Measurements from ENCODE around the gene TTC9C.

TTC9C gene

DNA sequence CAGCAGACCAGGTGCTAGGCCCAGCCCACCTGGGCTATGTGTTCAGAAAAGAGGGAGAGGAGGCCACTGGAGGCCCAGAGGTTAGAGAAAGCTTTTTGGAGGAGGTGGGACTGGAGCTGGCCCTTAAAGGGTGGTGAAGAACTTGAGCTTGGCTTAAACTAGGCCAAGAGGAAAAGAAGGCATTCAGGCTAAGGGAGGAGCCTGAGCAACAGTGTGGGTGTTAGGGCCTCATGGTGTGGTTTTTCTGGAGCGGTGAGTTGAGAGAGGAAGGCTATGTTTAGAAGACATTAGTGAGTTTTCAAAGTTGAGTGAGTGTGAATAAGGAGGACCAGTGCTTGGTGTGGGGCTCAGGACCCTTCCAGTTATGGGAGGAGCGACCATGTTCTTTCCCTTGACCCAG is 49.1 kb downstream of the TTC9C start:
- no peak for TF ChIP-seq NFIC (IDR thresholded peaks at IDR 0.05)
- TF ChIP-seq YY1 (IDR thresholded peaks at IDR 0.05; ENCODE audit: low read depth) = no peak
- no peak for TF ChIP-seq EP300 (IDR thresholded peaks at IDR 0.05; ENCODE audit: borderline replicate concordance)
- TF ChIP-seq, protein P1, sequence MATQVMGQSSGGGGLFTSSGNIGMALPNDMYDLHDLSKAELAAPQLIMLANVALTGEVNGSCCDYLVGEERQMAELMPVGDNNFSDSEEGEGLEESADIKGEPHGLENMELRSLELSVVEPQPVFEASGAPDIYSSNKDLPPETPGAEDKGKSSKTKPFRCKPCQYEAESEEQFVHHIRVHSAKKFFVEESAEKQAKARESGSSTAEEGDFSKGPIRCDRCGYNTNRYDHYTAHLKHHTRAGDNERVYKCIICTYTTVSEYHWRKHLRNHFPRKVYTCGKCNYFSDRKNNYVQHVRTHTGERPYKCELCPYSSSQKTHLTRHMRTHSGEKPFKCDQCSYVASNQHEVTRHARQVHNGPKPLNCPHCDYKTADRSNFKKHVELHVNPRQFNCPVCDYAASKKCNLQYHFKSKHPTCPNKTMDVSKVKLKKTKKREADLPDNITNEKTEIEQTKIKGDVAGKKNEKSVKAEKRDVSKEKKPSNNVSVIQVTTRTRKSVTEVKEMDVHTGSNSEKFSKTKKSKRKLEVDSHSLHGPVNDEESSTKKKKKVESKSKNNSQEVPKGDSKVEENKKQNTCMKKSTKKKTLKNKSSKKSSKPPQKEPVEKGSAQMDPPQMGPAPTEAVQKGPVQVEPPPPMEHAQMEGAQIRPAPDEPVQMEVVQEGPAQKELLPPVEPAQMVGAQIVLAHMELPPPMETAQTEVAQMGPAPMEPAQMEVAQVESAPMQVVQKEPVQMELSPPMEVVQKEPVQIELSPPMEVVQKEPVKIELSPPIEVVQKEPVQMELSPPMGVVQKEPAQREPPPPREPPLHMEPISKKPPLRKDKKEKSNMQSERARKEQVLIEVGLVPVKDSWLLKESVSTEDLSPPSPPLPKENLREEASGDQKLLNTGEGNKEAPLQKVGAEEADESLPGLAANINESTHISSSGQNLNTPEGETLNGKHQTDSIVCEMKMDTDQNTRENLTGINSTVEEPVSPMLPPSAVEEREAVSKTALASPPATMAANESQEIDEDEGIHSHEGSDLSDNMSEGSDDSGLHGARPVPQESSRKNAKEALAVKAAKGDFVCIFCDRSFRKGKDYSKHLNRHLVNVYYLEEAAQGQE (IDR thresholded peaks at IDR 0.05; ENCODE audit: low read depth) = no peak

DNA sequence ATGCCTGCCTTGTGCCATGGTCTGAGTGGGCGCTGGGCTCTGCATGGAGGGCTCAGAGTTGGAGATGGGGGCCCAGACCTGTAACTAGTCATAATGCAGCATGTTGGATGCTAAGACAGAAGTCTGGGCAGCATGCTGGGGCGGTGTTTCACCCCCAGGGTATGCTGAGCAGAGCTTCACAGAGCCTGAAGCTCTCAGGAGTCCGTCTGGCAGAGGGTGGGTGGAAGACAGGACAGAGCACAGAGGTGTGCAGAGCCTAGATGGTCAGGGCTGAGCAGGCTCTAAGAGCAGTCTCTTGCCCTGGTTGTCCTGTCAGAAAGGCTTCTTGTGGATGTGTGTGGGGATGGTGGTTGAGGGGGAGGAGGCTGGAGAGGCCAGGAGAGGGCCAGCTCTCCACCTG is 50.2 kb downstream of the TTC9C start:
- TF ChIP-seq TAF1 (IDR thresholded peaks at IDR 0.05; ENCODE audit: low read depth) (no peak), EP300 (IDR thresholded peaks at IDR 0.05; ENCODE audit: borderline replicate concordance) (no peak), RAD21 (IDR thresholded peaks at IDR 0.05; ENCODE audit: low read depth) (no peak), TEAD4 (IDR thresholded peaks at IDR 0.05) (no peak), CREB1 (IDR thresholded peaks at IDR 0.05; ENCODE audit: low read depth) (no peak), ZBTB7A (IDR thresholded peaks at IDR 0.05; ENCODE audit: low read depth) (no peak), FOXM1 (IDR thresholded peaks at IDR 0.05; ENCODE audit: borderline replicate concordance, low read depth) (no peak), EGR1 (IDR thresholded peaks at IDR 0.05) (no peak), YY1 (IDR thresholded peaks at IDR 0.05; ENCODE audit: low read depth) (no peak), TCF12 (IDR thresholded peaks at IDR 0.05; ENCODE audit: low read depth) (no peak), NFIC (IDR thresholded peaks at IDR 0.05) (no peak), CEBPB (IDR thresholded peaks at IDR 0.05) (no peak)
- TF ChIP-seq, protein P1 (IDR thresholded peaks at IDR 0.05; ENCODE audit: low read depth) = no peak
- TF ChIP-seq, protein P2, sequence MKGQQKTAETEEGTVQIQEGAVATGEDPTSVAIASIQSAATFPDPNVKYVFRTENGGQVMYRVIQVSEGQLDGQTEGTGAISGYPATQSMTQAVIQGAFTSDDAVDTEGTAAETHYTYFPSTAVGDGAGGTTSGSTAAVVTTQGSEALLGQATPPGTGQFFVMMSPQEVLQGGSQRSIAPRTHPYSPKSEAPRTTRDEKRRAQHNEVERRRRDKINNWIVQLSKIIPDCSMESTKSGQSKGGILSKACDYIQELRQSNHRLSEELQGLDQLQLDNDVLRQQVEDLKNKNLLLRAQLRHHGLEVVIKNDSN (IDR thresholded peaks at IDR 0.05) = no peak
- TF ChIP-seq, protein P3, sequence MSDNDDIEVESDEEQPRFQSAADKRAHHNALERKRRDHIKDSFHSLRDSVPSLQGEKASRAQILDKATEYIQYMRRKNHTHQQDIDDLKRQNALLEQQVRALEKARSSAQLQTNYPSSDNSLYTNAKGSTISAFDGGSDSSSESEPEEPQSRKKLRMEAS (IDR thresholded peaks at IDR 0.05) = no peak

DNA sequence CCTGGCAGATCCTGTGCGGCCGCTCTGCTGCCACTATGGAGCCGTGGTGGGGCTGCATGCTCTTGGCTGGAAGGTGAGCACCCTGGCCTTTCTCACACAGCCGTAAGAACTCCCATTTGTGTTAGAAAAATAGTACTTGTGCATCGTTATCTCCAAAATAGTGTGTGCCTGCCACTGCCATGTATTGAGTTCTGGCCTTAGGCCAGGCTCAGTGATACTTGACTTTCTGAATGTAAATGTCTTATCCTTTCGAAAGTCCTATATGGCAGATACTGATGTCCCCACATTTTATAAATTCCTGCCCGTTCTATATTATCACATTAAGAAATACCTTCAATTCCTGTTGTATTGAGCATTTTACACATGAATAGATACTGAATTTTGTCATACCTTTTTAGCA is 54.5 kb downstream of the TTC9C start:
- TF ChIP-seq YY1 (IDR thresholded peaks at IDR 0.05; ENCODE audit: low read depth) = no peak
- no peak for TF ChIP-seq NFIC (IDR thresholded peaks at IDR 0.05)
- TF ChIP-seq, protein P2 (IDR thresholded peaks at IDR 0.05) = no peak
- no peak for TF ChIP-seq ZBTB7A (IDR thresholded peaks at IDR 0.05; ENCODE audit: low read depth)
- no peak for TF ChIP-seq TEAD4 (IDR thresholded peaks at IDR 0.05)
- TF ChIP-seq TCF12 (IDR thresholded peaks at IDR 0.05; ENCODE audit: low read depth) = no peak
- TF ChIP-seq, protein P1 (IDR thresholded peaks at IDR 0.05; ENCODE audit: low read depth) = no peak
- TF ChIP-seq, protein P3 (IDR thresholded peaks at IDR 0.05) = no peak
- TF ChIP-seq CEBPB (IDR thresholded peaks at IDR 0.05) = no peak
- no peak for TF ChIP-seq EP300 (IDR thresholded peaks at IDR 0.05; ENCODE audit: borderline replicate concordance)
- TF ChIP-seq EGR1 (IDR thresholded peaks at IDR 0.05) = no peak
- TF ChIP-seq TAF1 (IDR thresholded peaks at IDR 0.05; ENCODE audit: low read depth) = no peak
- TF ChIP-seq CREB1 (IDR thresholded peaks at IDR 0.05; ENCODE audit: low read depth) = no peak
- TF ChIP-seq FOXM1 (IDR thresholded peaks at IDR 0.05; ENCODE audit: borderline replicate concordance, low read depth) = no peak

DNA sequence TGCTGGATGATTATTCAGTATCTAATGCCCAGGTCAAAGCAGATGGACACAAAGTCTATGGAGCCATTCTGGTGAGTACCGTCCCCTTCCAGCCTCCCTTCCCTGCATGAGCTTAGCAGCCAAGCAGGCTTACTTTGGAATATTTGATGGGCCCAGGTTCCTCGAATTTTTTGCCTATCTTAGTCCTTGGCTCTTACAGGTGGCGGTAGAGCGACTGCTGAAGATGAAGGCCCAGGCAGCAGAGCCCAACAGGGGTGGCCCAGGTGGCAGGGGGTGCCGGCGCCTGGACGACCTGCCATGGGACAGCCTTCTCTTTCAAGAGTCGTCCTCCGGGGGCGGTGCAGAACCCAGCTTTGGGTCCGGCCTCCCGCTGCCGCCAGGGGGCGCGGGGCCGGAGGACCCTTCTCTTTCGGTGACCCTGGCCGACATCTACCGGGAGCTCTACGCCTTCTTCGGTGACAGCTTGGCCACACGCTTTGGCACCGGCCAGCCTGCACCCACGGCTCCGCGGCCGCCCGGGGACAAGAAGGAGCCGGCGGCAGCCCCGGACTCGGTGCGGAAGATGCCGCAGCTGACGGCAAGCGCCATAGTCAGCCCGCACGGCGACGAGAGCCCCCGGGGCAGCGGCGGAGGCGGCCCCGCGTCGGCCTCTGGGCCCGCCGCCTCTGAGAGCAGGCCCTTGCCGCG is 58.2 kb downstream of the TTC9C start:
- TF ChIP-seq EGR1 (IDR thresholded peaks at IDR 0.05) = 0 out of 2 replicates have a peak, but pooled peaks have one; percentile 19
- no peak for TF ChIP-seq FOXM1 (IDR thresholded peaks at IDR 0.05; ENCODE audit: borderline replicate concordance, low read depth)
- TF ChIP-seq RAD21 (IDR thresholded peaks at IDR 0.05; ENCODE audit: low read depth) = no peak; the same call in 1 of the 2 replicates
- TF ChIP-seq, protein P2 (IDR thresholded peaks at IDR 0.05) = no peak
- no peak for TF ChIP-seq CEBPB (IDR thresholded peaks at IDR 0.05)
- no peak for TF ChIP-seq TEAD4 (IDR thresholded peaks at IDR 0.05)
- no peak; the same call in 1 of the 2 replicates for TF ChIP-seq TAF1 (IDR thresholded peaks at IDR 0.05; ENCODE audit: low read depth)
- TF ChIP-seq EP300 (IDR thresholded peaks at IDR 0.05; ENCODE audit: borderline replicate concordance) = no peak
- TF ChIP-seq, protein P3 (IDR thresholded peaks at IDR 0.05) = 0 out of 2 replicates have a peak, but pooled peaks have one; percentile 19
- TF ChIP-seq, protein P1 (IDR thresholded peaks at IDR 0.05; ENCODE audit: low read depth) = no peak
- peak; percentile 82; the same call in 1 of the 2 replicates for TF ChIP-seq ZBTB7A (IDR thresholded peaks at IDR 0.05; ENCODE audit: low read depth)
- TF ChIP-seq CREB1 (IDR thresholded peaks at IDR 0.05; ENCODE audit: low read depth) = no peak
- TF ChIP-seq TCF12 (IDR thresholded peaks at IDR 0.05; ENCODE audit: low read depth) = no peak
- TF ChIP-seq YY1 (IDR thresholded peaks at IDR 0.05; ENCODE audit: low read depth) = no peak
- no peak for TF ChIP-seq NFIC (IDR thresholded peaks at IDR 0.05)
